ENCODE measurements around the gene SLC13A2. TPM values are rescaled to one million over a fixed set of nuclear protein-coding genes. Genes with fewer than 3 reads are reported as not detected.
A peak's percentile ranks its signal among the peaks of the same experiment; 100 is the strongest.

Gene SLC13A2
- total RNA-seq, 1 experiment from 2014 or later: not detected

DNA sequence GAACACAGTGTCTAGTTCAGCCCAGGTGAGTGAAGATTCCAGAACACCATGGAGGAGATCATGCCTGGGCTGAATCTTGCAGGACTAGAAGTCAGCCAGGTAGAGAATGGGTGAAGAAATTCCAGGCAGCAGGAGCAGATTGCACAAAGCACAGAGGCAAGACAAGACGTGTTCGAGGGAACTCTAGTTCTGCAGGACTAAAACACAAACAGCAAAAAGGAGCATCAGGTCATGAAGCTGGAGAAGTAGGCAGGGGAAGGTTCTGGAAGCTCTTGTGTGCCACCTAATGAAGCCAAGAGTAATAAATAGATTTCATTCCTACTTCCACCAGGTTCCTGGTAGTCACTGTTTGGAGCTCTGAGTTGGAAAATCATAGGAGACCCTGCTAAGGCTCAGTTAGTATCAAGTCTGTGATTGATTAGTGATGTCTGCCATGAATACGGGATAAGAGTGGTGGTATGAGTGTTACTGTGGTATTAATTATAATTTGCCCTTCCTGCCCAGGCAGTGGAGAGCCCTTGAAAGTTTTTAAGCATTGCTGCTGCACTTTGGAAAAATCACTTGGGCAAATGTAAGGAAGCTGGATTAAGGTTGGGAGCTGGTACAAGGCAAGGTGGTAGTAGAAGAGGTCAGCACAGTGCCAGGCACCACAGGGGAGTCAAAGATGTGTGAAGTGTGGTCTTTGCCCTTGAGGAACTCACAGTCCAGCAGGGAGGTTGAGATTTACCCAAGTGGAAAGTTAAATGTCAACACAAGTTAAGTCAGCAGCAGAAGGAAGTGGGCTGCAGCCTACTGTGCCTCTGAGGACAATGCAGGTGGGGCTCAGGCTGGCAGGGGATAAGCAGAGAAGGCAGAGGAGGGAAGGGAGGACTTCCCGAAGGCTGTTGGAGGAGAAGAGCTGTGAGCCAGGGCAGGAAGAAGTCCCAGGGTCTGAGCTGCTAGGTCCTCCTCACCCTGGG is 19.2 kb downstream of the SLC13A2 start:
- DNase-seq (ENCODE audit: low read depth): peak; percentile 19

DNA sequence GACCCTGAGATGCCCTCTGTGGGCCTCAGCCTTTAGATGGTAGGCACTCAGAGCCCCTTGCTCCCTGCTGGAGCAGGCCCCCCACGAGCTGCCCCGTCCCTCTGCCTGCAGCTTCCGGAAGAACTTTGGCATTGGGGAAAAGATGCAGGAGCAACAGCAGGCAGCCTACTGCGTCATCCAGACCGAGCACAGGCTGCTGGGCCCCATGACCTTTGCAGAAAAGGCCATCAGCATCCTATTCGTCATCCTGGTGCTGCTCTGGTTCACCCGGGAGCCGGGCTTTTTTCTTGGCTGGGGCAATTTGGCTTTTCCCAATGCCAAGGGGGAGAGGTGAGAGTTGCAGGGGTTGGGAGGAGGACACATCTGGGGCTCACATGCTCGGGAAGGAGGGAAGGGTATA is 20.0 kb downstream of the SLC13A2 start:
- DNase-seq (ENCODE audit: low read depth): peak; percentile 44

DNA sequence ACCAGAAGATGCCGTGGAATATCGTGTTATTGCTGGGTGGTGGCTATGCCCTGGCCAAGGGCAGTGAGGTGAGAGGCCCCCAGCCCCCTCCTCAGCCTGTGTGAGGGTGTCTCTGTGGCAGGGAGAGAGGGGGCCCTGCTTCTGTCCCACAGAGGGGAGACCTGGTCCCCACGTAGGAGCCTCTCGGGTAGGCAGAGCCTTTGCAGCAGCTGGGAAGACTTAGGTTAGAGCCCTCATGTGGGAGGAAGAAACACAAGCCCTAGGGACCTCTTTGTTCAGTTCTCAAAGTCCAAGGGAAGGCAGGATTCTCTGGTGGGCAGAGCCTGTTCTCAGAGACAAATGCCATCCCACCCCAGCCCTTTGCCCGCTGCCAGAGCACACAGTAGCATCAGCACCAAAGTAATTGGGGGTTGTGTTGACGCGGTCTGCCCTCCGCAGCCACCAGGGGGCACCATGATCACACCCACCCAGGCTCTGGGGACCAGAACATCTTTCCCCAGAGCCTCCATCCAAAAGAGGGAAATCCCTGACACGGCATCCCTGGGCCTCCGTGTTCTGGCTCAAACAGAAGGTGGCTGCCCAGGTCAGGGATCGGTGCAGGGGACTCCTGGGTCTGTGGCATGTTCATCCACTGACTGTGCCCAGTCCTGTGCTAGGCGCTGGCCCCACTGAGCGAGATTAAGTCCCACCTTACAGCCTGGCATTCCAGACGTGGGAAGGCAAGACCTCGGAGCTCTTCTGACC is 21.2 kb downstream of the SLC13A2 start:
- peak; percentile 60 for DNase-seq (ENCODE audit: low read depth)

GRCh38 chr17:28495635-28496034 is 22.2 kb downstream of the SLC13A2 start:
- DNase-seq (ENCODE audit: low read depth): no peak

GRCh38 chr17:28497931-28498330 is 24.5 kb downstream of the SLC13A2 start:
- DNase-seq (ENCODE audit: low read depth): no peak

DNA sequence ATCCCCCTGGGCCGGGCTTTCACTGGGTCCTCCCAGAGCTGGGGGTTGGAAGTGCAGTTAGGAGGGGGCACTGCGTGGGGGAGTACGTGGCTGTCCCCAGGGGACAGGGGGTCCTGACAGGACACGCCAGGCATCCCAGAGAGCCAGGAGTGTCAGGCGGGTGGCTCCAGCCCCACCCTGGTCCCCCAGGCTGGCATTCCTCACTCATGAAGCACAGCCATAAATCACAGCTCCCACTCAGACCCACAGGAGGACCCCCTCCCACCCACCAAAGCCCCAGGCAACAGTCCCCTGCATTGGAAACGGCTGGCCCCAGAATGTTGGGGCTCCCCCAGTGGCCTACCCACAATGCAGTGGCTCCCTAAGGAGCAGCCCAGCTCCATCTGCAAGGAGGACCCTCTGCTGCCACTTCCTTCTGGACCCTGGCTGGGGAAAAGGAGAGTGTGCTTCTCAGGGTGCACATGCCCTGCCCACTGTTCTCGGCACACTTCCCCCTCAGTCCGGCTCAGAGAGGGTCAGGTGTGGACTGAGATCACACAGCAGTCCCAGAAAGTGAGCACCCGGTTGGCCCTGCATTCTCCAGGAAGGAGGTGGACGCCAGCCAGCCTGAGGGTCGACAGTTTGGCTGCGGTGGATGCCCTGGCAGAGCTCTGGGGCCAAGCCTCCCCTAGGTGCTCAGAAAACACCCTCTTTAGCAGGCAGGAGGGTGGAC is 25.4 kb downstream of the SLC13A2 start:
- DNase-seq (ENCODE audit: low read depth): no peak

- no peak for DNase-seq (ENCODE audit: low read depth)
Measured at GRCh38 chr17:28499364-28499664, 25.9 kb downstream of the SLC13A2 start.

DNA sequence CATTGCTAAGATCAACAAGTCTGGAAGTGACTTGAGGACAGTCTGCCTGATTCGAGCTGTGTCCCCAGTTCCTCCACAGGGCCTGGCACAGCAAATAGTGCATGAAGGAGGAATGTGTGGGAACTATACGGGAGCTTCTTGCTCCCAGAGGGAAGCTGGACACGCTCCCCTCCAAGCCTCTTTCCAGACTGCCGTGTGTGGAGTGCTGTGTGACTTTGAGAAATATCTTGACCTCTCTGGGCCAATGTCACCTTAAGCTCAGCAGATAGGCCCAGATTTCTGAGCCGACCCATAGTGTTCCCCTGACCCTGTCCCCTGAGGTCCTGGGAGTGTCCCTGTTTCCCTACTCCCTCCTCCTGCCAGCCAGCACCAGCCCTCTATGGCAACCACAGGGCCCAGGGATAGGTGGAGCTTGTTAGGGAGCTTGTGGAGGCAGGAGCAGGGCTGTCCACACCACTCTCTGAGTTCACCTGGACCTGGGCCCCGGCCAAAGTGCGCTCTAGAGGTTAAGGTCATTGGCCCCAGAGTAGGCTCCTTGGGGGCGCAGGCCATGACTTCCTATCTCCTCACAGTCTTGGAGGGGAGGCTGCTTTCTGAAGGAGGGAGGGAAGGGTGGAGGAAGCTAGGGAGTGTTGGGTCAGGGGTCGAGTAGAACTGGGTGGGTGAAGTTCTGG is 26.4 kb downstream of the SLC13A2 start:
- DNase-seq (ENCODE audit: low read depth): no peak

DNA sequence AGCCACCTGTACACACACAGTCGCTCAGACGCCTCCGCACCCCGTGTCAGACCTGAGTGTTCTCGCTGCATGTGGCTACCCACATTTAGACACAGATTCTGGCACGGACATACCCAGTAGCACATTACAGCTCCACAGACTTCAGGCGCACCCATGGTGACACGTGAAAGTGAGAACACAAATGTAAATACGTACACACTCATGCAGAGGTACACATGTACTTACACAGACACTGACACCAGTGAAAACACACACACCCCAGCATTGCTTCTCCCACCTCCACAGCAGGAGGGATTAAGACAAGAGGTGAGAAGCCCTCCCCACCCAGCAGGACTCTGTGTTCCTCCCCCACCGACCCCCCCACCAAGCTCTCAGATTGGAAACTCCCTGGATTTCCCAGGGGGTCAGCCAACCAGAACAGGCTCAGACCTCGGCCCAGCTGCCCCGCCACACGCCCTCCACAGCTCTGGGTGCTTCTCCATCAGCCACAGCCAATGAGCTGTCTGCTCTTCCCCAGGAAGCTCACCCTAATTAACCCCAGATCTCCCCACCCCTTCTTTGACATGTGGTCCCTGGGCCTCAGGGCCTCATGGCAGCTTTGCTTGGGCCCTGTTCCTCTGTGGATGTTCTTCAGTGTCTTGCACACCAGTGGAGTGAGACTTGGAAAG is 27.4 kb downstream of the SLC13A2 start:
- DNase-seq (ENCODE audit: low read depth): no peak

GRCh38 chr17:28501421-28502284 is 28.2 kb downstream of the SLC13A2 start:
- no peak for DNase-seq (ENCODE audit: low read depth)

- DNase-seq (ENCODE audit: low read depth): no peak
Measured at GRCh38 chr17:28503420-28503819, 30.0 kb downstream of the SLC13A2 start.

- DNase-seq (ENCODE audit: low read depth): no peak
Measured at GRCh38 chr17:28505986-28506665, 32.7 kb downstream of the SLC13A2 start, which contains the start of gene FOXN1. FOXN1 (plus strand) TSS chr17:28506348; CDS start chr17:28523970, 17,622 bp downstream.

DNA sequence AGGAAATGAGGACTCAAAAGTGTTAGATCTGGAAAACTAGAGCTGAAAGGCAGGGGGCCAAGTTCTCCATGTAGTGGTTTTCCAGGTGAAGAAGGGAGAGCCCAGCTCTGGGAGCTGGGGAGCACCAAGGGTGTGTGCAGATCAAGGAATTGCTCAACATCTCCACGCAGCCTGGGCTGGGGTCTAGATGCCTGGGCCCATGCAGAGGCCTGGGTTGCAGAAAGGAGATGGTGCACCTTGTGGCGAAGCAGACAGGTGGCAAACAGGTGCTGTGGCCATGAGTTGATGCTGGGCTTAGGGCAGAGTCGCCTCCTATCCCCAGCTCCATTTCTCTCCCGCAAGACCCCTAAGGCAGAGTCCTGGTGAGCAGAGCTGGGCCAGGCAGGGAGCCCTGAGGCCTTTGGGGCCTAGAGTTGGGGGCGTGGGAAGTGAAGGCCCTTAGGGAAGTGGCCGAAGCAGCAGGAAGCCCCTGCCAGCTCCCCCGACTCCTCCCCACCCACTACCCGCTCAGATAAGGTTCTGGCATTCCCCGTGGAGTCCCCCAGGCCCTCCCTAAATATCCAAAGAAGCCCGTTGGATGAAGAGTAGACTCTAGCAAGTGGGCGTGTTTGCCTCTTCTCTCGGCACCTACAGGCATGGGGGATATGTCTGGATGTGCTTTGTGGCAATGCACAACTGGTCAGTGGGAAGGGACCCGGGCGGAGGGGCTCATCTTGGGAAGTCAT is 33.5 kb downstream of the SLC13A2 start:
- DNase-seq (ENCODE audit: low read depth): no peak

- no peak for DNase-seq (ENCODE audit: low read depth)
Measured at GRCh38 chr17:28507567-28508203, 34.2 kb downstream of the SLC13A2 start.

DNA sequence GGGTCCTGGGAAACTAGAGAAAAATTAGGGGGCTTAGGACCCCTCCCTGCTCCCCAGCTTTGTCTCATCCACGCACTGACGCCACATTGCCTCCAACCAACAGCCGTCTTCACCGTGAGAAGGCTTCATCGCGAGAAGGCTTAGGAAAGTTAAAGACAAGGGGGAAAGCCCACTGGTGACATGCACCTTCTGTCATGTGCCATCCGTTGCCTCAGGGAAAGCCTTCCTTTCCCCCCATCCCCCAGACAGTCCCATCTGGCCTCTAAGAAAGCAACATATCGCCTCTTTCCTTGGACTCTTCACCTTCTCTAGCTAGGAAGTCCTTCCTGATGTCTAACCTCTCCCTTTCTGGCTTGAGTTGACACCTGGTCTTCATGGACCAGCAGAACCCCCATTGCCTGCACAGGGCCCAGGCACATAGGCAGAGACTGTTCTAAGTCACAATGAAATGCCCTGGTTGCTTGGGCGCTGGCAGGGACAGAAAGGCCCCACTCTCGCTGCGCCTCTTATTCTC is 34.8 kb downstream of the SLC13A2 start:
- no peak for DNase-seq (ENCODE audit: low read depth)

DNA sequence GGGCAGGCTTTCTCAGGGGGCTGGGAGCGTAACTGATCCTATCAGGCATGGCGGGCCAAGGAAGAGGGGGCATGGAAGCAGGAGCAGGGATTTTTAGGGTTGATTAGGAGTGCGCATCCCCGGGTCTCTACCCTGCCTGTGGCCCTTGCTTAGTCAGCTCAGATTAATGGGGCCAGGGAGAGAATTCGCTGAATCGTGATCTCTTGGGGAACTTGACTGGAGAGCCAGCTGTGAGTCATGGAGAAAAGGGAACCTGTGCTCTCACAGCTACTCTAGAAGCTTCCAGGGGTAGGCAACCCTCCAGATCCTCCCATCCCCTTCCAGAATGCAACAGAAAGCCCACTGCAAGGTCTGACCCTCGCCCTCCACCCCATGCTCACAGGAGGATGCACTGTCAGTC is 36.3 kb downstream of the SLC13A2 start:
- peak; percentile 36 for DNase-seq (ENCODE audit: low read depth)

- DNase-seq (ENCODE audit: low read depth): no peak
Measured at GRCh38 chr17:28511858-28512461, 38.5 kb downstream of the SLC13A2 start.

DNA sequence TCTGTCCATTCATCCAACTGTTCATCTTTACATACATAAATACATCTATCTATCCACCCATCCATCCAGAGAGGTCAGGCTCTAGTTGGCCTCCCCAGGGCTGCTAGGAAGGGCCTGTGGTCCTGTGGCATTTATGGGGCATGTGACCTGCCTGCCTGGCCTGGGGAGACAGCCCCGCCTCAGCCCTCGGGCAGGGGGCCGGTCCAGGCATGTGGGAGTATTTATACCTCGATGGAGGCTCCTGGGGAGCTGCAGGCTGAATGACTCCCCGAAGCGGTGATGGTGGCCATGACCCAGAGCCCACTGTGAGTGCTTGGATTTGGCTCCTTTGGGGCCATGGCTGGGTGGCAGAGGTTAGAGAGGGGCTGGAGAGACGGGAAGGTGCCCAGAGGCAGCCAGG is 40.0 kb downstream of the SLC13A2 start:
- DNase-seq (ENCODE audit: low read depth): no peak

Data from M059J (cell line).